Ectodermal cell (in vitro differentiated cells): Measurements from ENCODE around the gene C19orf85.

ENCODE experiments used
- H3K27ac ChIP-seq: 2 replicates; pipeline ENCODE4 v1.7.0; 2013; ENCODE audit warnings: mild to moderate bottlenecking, low read depth, low read length; ENCODE audit not compliant: insufficient read depth, poor library complexity, severe bottlenecking
- H3K27me3 ChIP-seq: 2 replicates; pipeline ENCODE4 v1.7.0; 2013; ENCODE audit warnings: mild to moderate bottlenecking, low read length; ENCODE audit not compliant: insufficient read depth, control insufficient read depth, poor library complexity, severe bottlenecking
- H3K36me3 ChIP-seq: one replicate; pipeline ENCODE4 v1.7.0; 2013; ENCODE audit warnings: low read length; ENCODE audit not compliant: control insufficient read depth, insufficient read depth
- H3K4me1 ChIP-seq: one replicate; pipeline ENCODE4 v1.7.0; 2013; ENCODE audit warnings: low read length; ENCODE audit not compliant: control insufficient read depth, insufficient read depth
- H3K4me3 ChIP-seq: 2 replicates; pipeline ENCODE4 v1.7.0; 2013; ENCODE audit warnings: low read depth, low read length, control low read depth; ENCODE audit not compliant: insufficient read depth
- H3K9me3 ChIP-seq: 2 replicates; pipeline ENCODE4 v1.7.0; 2013; ENCODE audit warnings: mild to moderate bottlenecking, low read length, moderate library complexity; ENCODE audit not compliant: control insufficient read depth
- WGBS, 2 experiments: methylation state at CpG; one replicate each; pipeline ENCODE4 v1.1.7; 2013; ENCODE audit warnings: missing lambda C conversion rate in 2 of 2; 5-methylcytosine and 5-hydroxymethylcytosine counted together

C19orf85 gene

GRCh38 chr19:55439052-55439451 is 25.5 kb downstream of the C19orf85 start:
- Histone ChIP-seq H3K27ac (no peak overlapping the region), H3K27me3 (peaks cover 65% of the 10 kb centered on the region), H3K4me1 (peaks cover 19% of the 10 kb centered on the region), H3K4me3 (no peak overlapping the region), H3K9me3 (no peaks in the 10 kb centered on the region), H3K36me3 (no peaks in the 10 kb centered on the region)
- 73 to 77% methylated on average over 5 of the region's 5 CpGs for WGBS, 2 experiments

DNA sequence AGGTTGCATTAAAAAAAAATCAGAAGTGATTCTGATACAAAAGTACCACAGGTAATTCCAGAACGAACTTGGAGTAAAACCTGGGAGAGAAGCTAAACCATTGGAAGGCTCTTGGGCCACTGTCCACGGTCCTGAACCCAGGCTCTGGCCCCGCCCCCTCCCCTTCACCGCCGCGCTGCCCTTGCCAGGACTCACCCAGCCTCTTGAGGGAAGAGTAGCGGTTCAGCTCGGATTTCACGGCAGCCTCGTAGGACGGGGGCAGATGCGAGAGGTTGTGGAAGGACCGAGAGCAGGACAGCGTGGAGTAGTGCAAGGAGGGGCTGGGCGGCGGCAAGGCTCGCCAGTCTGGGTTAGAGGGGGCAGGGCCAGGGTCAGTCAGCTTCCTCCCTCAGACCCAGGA is 27.1 kb downstream of the C19orf85 start:
- Histone ChIP-seq H3K27ac (no peak overlapping the region), H3K4me1 (peaks cover 17% of the 10 kb centered on the region), H3K36me3 (no peaks in the 10 kb centered on the region), H3K9me3 (no peaks in the 10 kb centered on the region), H3K4me3 (no peak overlapping the region), H3K27me3 (peaks cover 49% of the 10 kb centered on the region)
- 2 to 3% methylated on average over 17 of the region's 17 CpGs for WGBS, 2 experiments

DNA sequence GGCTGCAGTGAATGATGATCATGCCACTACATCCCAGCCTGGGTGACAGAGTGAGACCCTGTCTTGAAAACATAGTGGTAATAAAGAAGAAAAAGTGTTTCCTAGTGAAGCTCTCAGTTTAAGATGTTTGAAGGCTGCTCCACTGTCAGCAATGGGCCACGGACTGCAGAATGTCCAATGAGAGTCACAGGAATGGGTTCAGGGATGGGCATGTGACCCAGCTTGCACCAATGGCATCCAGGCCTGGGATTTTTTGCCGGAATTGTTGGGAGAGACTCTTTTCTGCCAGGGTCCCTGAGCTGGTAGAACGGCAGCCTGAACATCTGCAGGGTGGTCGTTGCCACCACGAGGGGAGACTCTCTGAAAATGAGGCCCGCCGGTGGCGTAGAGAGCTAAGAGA is 27.7 kb downstream of the C19orf85 start:
- 41% methylated on average over 8 of the region's 8 CpGs for WGBS, 2 experiments
- H3K9me3 ChIP-seq, result no peaks in the 10 kb centered on the region
- H3K36me3 ChIP-seq, result no peaks in the 10 kb centered on the region
- peaks cover 17% of the 10 kb centered on the region for H3K4me1 ChIP-seq
- no peak overlapping the region for H3K27ac ChIP-seq
- peaks cover 43% of the 10 kb centered on the region for H3K27me3 ChIP-seq
- H3K4me3 ChIP-seq, result no peak overlapping the region

- Histone ChIP-seq H3K36me3 (no peaks in the 10 kb centered on the region), H3K4me1 (peaks cover under 1% of the 10 kb centered on the region), H3K4me3 (no peak overlapping the region), H3K27me3 (peaks cover 25% of the 10 kb centered on the region), H3K27ac (no peak overlapping the region), H3K9me3 (no peaks in the 10 kb centered on the region)
- WGBS, 2 experiments, result 78 to 92% methylated on average over 4 of the region's 4 CpGs
Measured at GRCh38 chr19:55435020-55435419, 29.5 kb downstream of the C19orf85 start.

DNA sequence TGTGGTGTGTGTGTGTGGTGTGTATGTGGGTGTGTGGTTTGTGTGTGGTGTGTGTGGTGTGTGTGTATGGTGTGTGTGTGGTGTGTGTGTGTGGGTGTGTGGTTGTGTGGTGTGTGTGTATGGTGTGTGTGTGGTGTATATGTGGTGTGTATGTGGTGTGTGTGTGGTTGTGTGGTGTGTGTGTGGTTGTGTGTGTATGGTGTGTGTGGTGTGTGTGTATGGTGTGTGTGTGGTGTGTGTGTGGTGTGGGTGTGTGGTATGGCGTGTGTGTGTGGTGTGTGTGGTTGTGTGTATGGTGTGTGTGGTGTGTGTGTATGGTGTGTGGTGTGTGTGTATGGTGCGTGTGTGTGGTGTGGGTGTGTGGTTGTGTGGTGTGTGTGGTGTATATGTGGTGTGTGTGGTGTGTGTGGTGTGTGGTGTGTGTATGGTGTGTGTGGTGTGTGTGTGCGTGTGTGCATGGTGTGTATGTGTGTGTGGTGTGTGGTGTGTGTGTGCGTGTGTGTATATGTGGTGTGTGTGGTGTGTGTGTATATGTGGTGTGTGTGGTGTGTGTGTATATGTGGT is 30.1 kb downstream of the C19orf85 start:
- Histone ChIP-seq H3K4me3 (no peak overlapping the region), H3K27ac (no peak overlapping the region), H3K27me3 (peaks cover 19% of the 10 kb centered on the region), H3K9me3 (no peaks in the 10 kb centered on the region), H3K36me3 (no peaks in the 10 kb centered on the region), H3K4me1 (no peaks in the 10 kb centered on the region)
- 83 to 84% methylated on average over 4 of the region's 4 CpGs for WGBS, 2 experiments

- WGBS, 2 experiments, result 87 to 89% methylated on average over 48 of the region's 48 CpGs
Measured at GRCh38 chr19:55433292-55433691, 31.3 kb downstream of the C19orf85 start.

GRCh38 chr19:55432241-55432959 is 32.2 kb downstream of the C19orf85 start:
- Histone ChIP-seq H3K4me1 (no peaks in the 10 kb centered on the region), H3K36me3 (no peaks in the 10 kb centered on the region), H3K27me3 (no peaks in the 10 kb centered on the region), H3K4me3 (no peak overlapping the region), H3K27ac (no peak overlapping the region), H3K9me3 (no peaks in the 10 kb centered on the region)
- WGBS, 2 experiments, result 89 to 90% methylated on average over 14 of the region's 14 CpGs

More at GRCh38 chr19:55433292-55433691, 31.3 kb downstream of the C19orf85 start:
- peaks cover 7% of the 10 kb centered on the region for H3K27me3 ChIP-seq
- no peak overlapping the region for H3K4me3 ChIP-seq
- H3K4me1 ChIP-seq, result no peaks in the 10 kb centered on the region
- no peaks in the 10 kb centered on the region for H3K36me3 ChIP-seq
- no peak overlapping the region for H3K27ac ChIP-seq
- no peaks in the 10 kb centered on the region for H3K9me3 ChIP-seq

DNA sequence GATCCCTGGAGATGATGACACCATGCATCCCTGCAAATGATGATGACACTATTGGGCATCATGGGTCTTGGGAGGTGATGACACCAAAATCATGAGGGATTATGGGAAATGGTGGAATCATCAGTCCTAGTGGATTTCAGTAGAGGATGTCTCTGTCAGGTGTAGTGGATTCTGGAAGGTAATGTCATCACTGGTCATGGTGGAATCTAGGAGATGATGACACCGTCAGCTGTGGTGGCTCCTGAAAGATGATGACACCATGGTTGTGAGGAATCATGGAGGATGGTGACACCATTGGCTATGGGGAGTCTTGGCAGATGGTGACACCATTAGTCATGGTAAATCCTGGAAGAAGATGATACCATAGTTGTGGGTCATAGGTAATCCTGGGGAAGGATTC is 33.4 kb downstream of the C19orf85 start:
- no peaks in the 10 kb centered on the region for H3K9me3 ChIP-seq
- no peaks in the 10 kb centered on the region for H3K27me3 ChIP-seq
- H3K27ac ChIP-seq, result no peak overlapping the region
- 89 to 91% methylated on average over 1 of the region's 1 CpG for WGBS, 2 experiments
- H3K36me3 ChIP-seq, result no peaks in the 10 kb centered on the region
- H3K4me3 ChIP-seq, result no peak overlapping the region
- no peaks in the 10 kb centered on the region for H3K4me1 ChIP-seq

GRCh38 chr19:55426042-55426441 is 38.5 kb downstream of the C19orf85 start:
- WGBS, 2 experiments, result 85 to 90% methylated on average over 2 of the region's 2 CpGs
- H3K4me3 ChIP-seq, result no peak overlapping the region
- no peaks in the 10 kb centered on the region for H3K9me3 ChIP-seq
- H3K27me3 ChIP-seq, result no peaks in the 10 kb centered on the region
- no peak overlapping the region for H3K27ac ChIP-seq
- H3K36me3 ChIP-seq, result no peaks in the 10 kb centered on the region
- H3K4me1 ChIP-seq, result no peaks in the 10 kb centered on the region

- no peaks in the 10 kb centered on the region for H3K27me3 ChIP-seq
- H3K9me3 ChIP-seq, result no peaks in the 10 kb centered on the region
- H3K27ac ChIP-seq, result no peak overlapping the region
- WGBS, 2 experiments, result 85 to 90% methylated on average over 3 of the region's 3 CpGs
- no peaks in the 10 kb centered on the region for H3K36me3 ChIP-seq
- no peak overlapping the region for H3K4me3 ChIP-seq
- H3K4me1 ChIP-seq, result no peaks in the 10 kb centered on the region
Measured at GRCh38 chr19:55424518-55424917, 40.0 kb downstream of the C19orf85 start.
